ENCODE results near the gene RNF31. TPM values are rescaled to one million over a fixed set of nuclear protein-coding genes. Genes with fewer than 3 reads are reported as not detected.

Gene RNF31
- total and polyA plus RNA-seq, 2 of the 13 experiments (the other 11 are each of a cell fraction or from before 2014, with no cell fraction given), result 48.2 to 86.8 TPM

DNA sequence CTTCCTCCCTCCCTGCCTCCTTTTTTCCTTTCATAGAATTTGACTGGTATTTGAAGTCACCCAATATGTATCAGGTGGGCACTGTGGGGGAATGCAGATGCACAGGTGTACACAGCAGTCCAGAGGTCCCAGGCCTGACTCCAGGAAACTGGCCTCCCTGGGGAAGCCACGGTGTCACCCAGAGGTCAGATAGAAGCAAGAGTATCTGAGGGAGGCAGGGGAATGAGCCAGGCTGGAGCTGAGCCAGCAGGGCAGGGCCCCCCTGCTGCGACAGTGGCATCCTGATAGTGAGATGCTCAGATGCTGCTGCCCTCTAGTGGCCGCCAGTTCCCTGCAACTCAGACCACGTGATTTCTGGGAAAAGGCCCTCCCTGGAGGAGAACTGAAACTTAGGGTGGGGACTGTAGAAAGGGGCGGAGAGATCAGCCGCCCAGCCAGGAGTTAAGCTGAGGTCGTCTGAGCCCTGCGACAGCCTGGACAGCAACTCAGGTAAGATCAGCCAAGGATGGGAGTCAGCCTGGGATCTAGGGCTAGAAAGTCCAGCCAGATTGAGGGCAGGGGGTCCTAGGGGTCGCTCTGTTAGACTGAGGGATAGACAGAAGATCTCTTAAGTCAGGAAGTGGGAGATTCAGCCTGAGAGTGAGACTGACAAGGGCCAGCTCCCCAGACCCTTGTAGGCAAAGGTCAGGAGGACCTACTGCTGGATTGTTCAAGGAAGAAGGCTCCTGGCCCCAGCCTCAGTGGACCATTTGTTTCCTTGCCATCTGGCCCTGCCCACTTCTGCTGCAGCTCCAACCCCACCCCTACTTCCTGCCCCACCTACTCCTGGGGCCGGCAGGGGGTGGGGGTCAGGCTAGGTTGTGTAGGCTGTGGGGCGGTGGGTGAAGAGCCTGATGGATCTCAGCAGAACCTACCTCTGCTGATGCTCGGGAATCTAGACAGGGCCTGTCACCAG, 13.8 kb downstream of the RNF31 start, which contains the start of gene IRF9 (continued):
- TF ChIP-seq, protein P1, sequence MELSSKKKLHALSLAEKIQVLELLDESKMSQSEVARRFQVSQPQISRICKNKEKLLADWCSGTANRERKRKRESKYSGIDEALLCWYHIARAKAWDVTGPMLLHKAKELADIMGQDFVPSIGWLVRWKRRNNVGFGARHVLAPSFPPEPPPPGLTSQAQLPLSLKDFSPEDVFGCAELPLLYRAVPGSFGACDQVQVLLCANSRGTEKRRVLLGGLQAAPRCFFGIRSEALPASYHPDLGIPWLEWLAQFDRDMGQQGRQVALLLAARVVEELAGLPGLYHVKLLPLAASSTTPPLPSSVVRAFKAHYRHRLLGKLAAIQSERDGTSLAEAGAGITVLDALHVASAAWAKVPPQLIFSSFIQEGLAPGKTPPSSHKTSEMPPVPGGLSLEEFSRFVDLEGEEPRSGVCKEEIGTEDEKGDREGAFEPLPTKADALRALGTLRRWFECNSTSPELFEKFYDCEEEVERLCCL (CRISPR knock-in tag; IDR thresholded peaks at IDR 0.05; ENCODE audit: borderline replicate concordance), result peak; percentile 80; the same call in 1 of the 2 replicates
- TF ChIP-seq, protein P2, sequence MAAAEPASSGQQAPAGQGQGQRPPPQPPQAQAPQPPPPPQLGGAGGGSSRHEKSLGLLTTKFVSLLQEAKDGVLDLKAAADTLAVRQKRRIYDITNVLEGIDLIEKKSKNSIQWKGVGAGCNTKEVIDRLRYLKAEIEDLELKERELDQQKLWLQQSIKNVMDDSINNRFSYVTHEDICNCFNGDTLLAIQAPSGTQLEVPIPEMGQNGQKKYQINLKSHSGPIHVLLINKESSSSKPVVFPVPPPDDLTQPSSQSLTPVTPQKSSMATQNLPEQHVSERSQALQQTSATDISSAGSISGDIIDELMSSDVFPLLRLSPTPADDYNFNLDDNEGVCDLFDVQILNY (CRISPR knock-in tag; conservative IDR thresholded peaks at IDR 0.05), result 0 out of 2 replicates have a peak, but pooled peaks have one; percentile 33
- TF ChIP-seq SNAI1 (CRISPR knock-in tag; IDR thresholded peaks at IDR 0.05; ENCODE audit: borderline replicate concordance), result 0 out of 2 replicates have a peak, but pooled peaks have one; percentile 50
- TF ChIP-seq, protein P3, sequence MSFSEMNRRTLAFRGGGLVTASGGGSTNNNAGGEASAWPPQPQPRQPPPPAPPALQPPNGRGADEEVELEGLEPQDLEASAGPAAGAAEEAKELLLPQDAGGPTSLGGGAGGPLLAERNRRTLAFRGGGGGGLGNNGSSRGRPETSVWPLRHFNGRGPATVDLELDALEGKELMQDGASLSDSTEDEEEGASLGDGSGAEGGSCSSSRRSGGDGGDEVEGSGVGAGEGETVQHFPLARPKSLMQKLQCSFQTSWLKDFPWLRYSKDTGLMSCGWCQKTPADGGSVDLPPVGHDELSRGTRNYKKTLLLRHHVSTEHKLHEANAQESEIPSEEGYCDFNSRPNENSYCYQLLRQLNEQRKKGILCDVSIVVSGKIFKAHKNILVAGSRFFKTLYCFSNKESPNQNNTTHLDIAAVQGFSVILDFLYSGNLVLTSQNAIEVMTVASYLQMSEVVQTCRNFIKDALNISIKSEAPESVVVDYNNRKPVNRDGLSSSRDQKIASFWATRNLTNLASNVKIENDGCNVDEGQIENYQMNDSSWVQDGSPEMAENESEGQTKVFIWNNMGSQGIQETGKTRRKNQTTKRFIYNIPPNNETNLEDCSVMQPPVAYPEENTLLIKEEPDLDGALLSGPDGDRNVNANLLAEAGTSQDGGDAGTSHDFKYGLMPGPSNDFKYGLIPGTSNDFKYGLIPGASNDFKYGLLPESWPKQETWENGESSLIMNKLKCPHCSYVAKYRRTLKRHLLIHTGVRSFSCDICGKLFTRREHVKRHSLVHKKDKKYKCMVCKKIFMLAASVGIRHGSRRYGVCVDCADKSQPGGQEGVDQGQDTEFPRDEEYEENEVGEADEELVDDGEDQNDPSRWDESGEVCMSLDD (CRISPR knock-in tag; IDR thresholded peaks at IDR 0.05; ENCODE audit: borderline replicate concordance), result no peak; the same call in 1 of the 2 replicates
- peak; percentile 82 for TF ChIP-seq ESRRA (CRISPR knock-in tag; IDR thresholded peaks at IDR 0.05; ENCODE audit: low read depth)
- peak; percentile 53; the same call in 1 of the 2 replicates for TF ChIP-seq HCFC1 (IDR thresholded peaks at IDR 0.05; ENCODE audit: low read depth, low read length)
- peak; percentile 91 for TF ChIP-seq AGO1 (IDR thresholded peaks at IDR 0.05; ENCODE audit: low read depth, low read length, poor library complexity, severe bottlenecking)
- TF ChIP-seq, protein P4, sequence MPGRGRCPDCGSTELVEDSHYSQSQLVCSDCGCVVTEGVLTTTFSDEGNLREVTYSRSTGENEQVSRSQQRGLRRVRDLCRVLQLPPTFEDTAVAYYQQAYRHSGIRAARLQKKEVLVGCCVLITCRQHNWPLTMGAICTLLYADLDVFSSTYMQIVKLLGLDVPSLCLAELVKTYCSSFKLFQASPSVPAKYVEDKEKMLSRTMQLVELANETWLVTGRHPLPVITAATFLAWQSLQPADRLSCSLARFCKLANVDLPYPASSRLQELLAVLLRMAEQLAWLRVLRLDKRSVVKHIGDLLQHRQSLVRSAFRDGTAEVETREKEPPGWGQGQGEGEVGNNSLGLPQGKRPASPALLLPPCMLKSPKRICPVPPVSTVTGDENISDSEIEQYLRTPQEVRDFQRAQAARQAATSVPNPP (CRISPR knock-in tag; IDR thresholded peaks at IDR 0.05), result peak; percentile 56; the same call in 1 of the 2 replicates
- peak; percentile 58; the same call in 1 of the 2 replicates for TF ChIP-seq RFX3 (CRISPR knock-in tag; IDR thresholded peaks at IDR 0.05)
- peak; percentile 97 for TF ChIP-seq ZNF619 (CRISPR knock-in tag; IDR thresholded peaks at IDR 0.05)
- TF ChIP-seq IKZF1 (IDR thresholded peaks at IDR 0.05), result no peak
- no peak for TF ChIP-seq ZNF678 (CRISPR knock-in tag; IDR thresholded peaks at IDR 0.05)
- peak; percentile 67 for TF ChIP-seq NFYB (CRISPR knock-in tag; IDR thresholded peaks at IDR 0.05)
- peak; percentile 73; the same call in 1 of the 2 replicates for TF ChIP-seq FOXJ3 (CRISPR knock-in tag; IDR thresholded peaks at IDR 0.05; ENCODE audit: borderline replicate concordance)
- peak; percentile 98 for TF ChIP-seq RBM39 (IDR thresholded peaks at IDR 0.05; ENCODE audit: low read depth, low read length, poor library complexity, severe bottlenecking)
- TF ChIP-seq HHEX (CRISPR knock-in tag; IDR thresholded peaks at IDR 0.05), result peak; percentile 68
- TF ChIP-seq, protein P5, sequence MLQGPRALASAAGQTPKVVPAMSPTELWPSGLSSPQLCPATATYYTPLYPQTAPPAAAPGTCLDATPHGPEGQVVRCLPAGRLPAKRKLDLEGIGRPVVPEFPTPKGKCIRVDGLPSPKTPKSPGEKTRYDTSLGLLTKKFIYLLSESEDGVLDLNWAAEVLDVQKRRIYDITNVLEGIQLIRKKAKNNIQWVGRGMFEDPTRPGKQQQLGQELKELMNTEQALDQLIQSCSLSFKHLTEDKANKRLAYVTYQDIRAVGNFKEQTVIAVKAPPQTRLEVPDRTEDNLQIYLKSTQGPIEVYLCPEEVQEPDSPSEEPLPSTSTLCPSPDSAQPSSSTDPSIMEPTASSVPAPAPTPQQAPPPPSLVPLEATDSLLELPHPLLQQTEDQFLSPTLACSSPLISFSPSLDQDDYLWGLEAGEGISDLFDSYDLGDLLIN (CRISPR knock-in tag; IDR thresholded peaks at IDR 0.05; ENCODE audit: borderline replicate concordance), result peak; percentile 94
- TF ChIP-seq, protein P6, sequence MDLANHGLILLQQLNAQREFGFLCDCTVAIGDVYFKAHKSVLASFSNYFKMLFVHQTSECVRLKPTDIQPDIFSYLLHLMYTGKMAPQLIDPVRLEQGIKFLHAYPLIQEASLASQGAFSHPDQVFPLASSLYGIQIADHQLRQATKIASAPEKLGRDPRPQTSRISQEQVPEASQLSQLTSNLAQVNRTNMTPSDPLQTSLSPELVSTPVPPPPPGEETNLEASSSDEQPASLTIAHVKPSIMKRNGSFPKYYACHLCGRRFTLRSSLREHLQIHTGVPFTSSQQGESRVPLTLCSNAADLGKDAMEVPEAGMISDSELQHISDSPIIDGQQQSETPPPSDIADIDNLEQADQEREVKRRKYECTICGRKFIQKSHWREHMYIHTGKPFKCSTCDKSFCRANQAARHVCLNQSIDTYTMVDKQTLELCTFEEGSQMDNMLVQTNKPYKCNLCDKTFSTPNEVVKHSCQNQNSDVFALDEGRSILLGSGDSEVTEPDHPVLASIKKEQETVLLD (CRISPR knock-in tag; IDR thresholded peaks at IDR 0.05; ENCODE audit: low read depth), result no peak

All from HepG2 (cell line).